ENCODE results near the gene PHOX2A.
"Not testable (repeated sequence)": the region's sequence is repeated elsewhere in the genome, so short reads cannot be mapped to it uniquely, and the experiment has no call there.

PHOX2A gene

DNA sequence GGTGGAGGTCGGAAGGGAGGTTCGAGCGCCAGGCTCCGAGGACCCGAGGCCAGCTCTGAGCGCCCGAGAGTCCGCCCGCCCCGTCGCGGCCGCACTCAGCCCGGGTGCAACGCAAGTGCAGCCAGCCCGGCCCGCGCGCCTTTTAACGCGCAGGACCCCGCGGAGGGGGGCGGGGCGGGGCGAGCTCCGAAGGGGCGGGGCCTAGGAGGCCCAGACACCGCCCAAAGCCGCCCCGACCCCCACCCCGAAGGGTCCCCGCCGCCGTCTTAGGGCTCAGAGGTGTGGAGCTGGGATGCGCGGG is at the start of gene PHOX2A:
Gene PHOX2A, minus strand, starts transcription at position 117 of the 301 bp plus-strand sequence. CDS start 172 bp downstream, outside the sequence.
- no peak within 1 kb of the TSS for H3K4me3 ChIP-seq (ENCODE audit: low read depth, low read length)
- DNase-seq (ENCODE audit: low read depth): no peak
- no peak for TF ChIP-seq CTCF (IDR thresholded peaks at IDR 0.05; ENCODE audit: low read depth, low read length, missing control alignments)

DNA sequence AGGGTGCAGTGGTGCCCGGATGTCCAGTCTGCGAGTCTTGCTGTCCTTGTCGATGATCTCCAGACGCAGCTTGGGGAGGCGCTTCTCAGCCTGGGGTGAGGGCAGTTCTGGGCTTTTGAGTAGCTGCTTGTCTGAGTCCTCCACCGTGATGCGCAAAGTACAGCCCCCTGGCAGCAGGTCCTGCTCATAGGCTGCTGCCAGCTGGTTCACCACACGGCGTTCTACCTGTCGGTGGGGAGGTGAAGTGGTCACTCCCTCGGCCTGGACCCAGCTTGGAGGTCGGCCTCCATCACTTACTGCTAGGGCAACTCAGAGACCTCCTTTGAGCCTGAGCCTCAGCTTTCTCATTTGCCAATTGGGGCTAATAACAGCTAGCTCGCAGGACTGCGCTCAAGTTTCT is 49.4 kb upstream of the PHOX2A start:
- no peak for TF ChIP-seq CTCF (IDR thresholded peaks at IDR 0.05; ENCODE audit: low read depth, low read length, missing control alignments)
- DNase-seq (ENCODE audit: low read depth): no peak

GRCh38 chr11:72292106-72292785 is 48.3 kb upstream of the PHOX2A start:
- DNase-seq (ENCODE audit: low read depth): no peak
- TF ChIP-seq CTCF (IDR thresholded peaks at IDR 0.05; ENCODE audit: low read depth, low read length, missing control alignments): no peak
- H3K4me3 ChIP-seq (ENCODE audit: low read depth, low read length): no peak overlapping the region

More for the DNA sequence above, 49.4 kb upstream of the PHOX2A start:
- H3K4me3 ChIP-seq (ENCODE audit: low read depth, low read length): no peak overlapping the region

DNA sequence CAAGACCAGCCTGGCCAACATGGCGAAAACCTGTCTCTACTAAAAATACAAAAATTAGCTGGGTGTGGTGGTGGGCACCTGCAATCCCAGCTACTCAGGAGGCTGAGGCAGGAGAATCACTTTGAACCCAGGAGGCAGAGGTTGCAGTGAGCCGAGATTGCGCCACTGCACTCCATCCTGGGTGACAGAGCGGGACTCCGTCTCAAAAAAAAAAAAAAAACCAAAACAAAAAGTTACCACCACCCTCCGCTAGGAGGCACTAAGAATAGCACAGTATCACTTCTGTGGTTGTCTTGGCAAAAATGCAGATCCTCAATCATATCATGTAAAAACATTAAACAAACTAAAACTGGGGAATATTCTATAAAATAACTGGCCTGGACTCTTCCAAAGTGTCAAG is 46.8 kb upstream of the PHOX2A start:
- TF ChIP-seq CTCF (IDR thresholded peaks at IDR 0.05; ENCODE audit: low read depth, low read length, missing control alignments): peak; percentile 51
- not testable (repeated sequence) for DNase-seq (ENCODE audit: low read depth); H3K4me3 ChIP-seq (ENCODE audit: low read depth, low read length)

DNA sequence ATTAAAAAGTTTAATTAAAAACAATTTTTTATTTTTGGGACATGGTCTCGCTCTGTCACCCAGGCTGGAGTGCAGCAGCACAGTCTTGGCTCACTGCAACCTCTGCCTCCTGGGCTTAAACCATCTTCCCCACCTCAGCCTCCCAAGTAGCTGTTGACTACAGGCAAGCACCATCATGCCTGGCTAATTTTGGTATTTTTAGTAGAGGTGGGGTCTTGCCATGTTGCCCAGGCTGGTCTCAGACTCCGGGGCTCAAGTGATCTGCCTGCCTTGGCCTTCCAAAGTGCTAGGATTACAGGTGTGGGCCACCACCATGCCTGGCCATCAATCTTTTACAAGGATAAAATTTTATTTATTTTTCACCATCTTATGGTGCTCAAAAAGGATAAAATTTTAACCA is 43.3 kb upstream of the PHOX2A start:
- DNase-seq (ENCODE audit: low read depth): no peak
- TF ChIP-seq CTCF (IDR thresholded peaks at IDR 0.05; ENCODE audit: low read depth, low read length, missing control alignments): no peak
- no peak overlapping the region for H3K4me3 ChIP-seq (ENCODE audit: low read depth, low read length)

DNA sequence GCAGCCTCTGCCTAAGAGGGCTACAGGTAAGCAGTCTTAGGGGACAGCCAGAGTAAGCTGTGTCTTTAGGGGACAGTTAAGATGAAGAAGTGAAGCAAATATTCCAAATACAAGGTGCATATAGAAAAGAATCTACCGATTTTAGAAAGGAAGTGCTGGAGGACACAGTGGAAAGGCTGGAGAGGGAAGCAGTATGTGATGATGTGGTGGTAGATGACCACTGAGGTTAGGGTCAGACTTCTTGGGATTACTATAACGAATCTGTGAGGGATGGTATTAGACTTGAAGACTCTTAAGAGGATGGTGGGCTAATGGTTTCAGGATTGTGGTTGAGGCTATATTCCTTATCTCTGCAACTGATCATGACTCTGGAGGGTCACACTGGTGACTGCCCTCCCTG is 40.0 kb upstream of the PHOX2A start:
- H3K4me3 ChIP-seq (ENCODE audit: low read depth, low read length): no peak overlapping the region
- DNase-seq (ENCODE audit: low read depth): no peak
- TF ChIP-seq CTCF (IDR thresholded peaks at IDR 0.05; ENCODE audit: low read depth, low read length, missing control alignments): no peak

DNA sequence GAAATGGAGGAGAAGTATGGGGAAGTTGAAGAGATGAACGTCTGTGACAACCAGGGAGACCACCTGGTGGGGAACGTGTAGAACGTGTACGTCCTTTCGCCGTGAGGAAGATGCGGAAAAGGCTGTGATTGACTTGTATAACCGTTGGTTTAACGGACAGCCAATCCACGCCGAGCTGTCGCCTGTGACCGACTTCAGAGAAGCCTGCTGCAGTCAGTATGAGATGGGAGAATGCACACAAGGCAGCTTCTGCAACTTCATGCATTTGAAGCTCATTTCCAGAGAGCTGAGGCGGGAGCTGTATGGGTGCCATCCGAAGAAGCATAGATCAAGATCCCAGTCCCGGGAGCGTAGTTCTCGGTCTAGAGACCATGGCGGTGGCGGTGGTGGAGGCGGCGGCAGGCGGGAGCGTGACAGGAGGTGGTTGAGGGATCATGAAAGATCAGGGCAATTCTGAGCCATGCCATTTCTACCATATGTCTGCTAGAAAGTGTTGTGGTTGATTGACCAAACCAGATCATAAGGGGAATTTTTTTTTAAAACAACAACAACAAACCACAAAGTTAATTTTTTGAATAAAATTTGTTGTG is 36.8 kb upstream of the PHOX2A start:
- no peak for TF ChIP-seq CTCF (IDR thresholded peaks at IDR 0.05; ENCODE audit: low read depth, low read length, missing control alignments)
- no peak overlapping the region for H3K4me3 ChIP-seq (ENCODE audit: low read depth, low read length)
- no peak for DNase-seq (ENCODE audit: low read depth)

Data from GM12864 (cell line).